Measurements from ENCODE around the gene CALHM1. TPM values are rescaled to one million over a fixed set of nuclear protein-coding genes. Genes with fewer than 3 reads are reported as not detected.
"Not testable (repeated sequence)": the region's sequence is repeated elsewhere in the genome, so short reads cannot be mapped to it uniquely, and the experiment has no call there.

The CALHM1 gene
- total RNA-seq, 1 donor from 2014 or later = not detected

- no peak for TF ChIP-seq CTCF (IDR thresholded peaks at IDR 0.05)
- Histone ChIP-seq H3K4me1 (peaks cover 5% of the 10 kb centered on the region), H3K27me3 (peaks cover 32% of the 10 kb centered on the region), H3K4me3 (no peak overlapping the region), H3K27ac (no peak overlapping the region), H3K9me3 (no peaks in the 10 kb centered on the region), H3K36me3 (no peaks in the 10 kb centered on the region)
- DNase-seq = no peak
- intact Hi-C loops (cut with DNase I) = no loop called here
- ATAC-seq = peak; percentile 32
These were observed 33.1 kb upstream of the CALHM1 start for GRCh38 chr10:103491729-103492364.

GRCh38 chr10:103490986-103491314, 32.2 kb upstream of the CALHM1 start:
- no peaks in the 10 kb centered on the region for H3K36me3 ChIP-seq
- H3K27me3 ChIP-seq = peaks cover 32% of the 10 kb centered on the region
- ATAC-seq = no peak
- no peaks in the 10 kb centered on the region for H3K9me3 ChIP-seq
- DNase-seq = no peak
- intact Hi-C loops (cut with DNase I) = no loop called here
- no peak overlapping the region for H3K27ac ChIP-seq
- H3K4me3 ChIP-seq = no peak overlapping the region
- no peak for TF ChIP-seq CTCF (IDR thresholded peaks at IDR 0.05)
- peaks cover 5% of the 10 kb centered on the region for H3K4me1 ChIP-seq

GRCh38 chr10:103487410-103487708, 28.7 kb upstream of the CALHM1 start:
- Histone ChIP-seq H3K36me3 (no peaks in the 10 kb centered on the region), H3K27ac (no peak overlapping the region), H3K27me3 (no peaks in the 10 kb centered on the region), H3K9me3 (no peaks in the 10 kb centered on the region), H3K4me3 (no peak overlapping the region), H3K4me1 (no peaks in the 10 kb centered on the region)
- intact Hi-C loops (cut with DNase I) = no loop called here
- no peak for TF ChIP-seq CTCF (IDR thresholded peaks at IDR 0.05)
- no peak for DNase-seq
- no peak for ATAC-seq

GRCh38 chr10:103486635-103487409, 28.1 kb upstream of the CALHM1 start:
- H3K9me3 ChIP-seq; H3K27me3 ChIP-seq; H3K36me3 ChIP-seq; ATAC-seq; intact Hi-C loops (cut with DNase I); H3K4me1 ChIP-seq; DNase-seq; H3K27ac ChIP-seq; H3K4me3 ChIP-seq: not testable (repeated sequence)

- Histone ChIP-seq H3K9me3 (no peaks in the 10 kb centered on the region), H3K4me1 (no peaks in the 10 kb centered on the region), H3K36me3 (no peaks in the 10 kb centered on the region), H3K27me3 (no peaks in the 10 kb centered on the region), H3K4me3 (no peak overlapping the region), H3K27ac (no peak overlapping the region)
- TF ChIP-seq CTCF (IDR thresholded peaks at IDR 0.05) = peak; percentile 72
- intact Hi-C loops (cut with DNase I) = loop anchor here (2.0 kb wide), 1 partner anchor 65 kb away; no protein-coding TSS in a partner anchor
- ATAC-seq (peak; percentile 80), DNase-seq (no peak)
These were observed 23.4 kb upstream of the CALHM1 start for GRCh38 chr10:103481974-103482531.

GRCh38 chr10:103480521-103480920, 21.8 kb upstream of the CALHM1 start:
- H3K4me3 ChIP-seq = no peak overlapping the region
- DNase-seq (no peak), ATAC-seq (no peak)
- H3K4me1 ChIP-seq = no peaks in the 10 kb centered on the region
- H3K36me3 ChIP-seq = no peaks in the 10 kb centered on the region
- no peaks in the 10 kb centered on the region for H3K27me3 ChIP-seq
- TF ChIP-seq CTCF (IDR thresholded peaks at IDR 0.05) = no peak
- no peaks in the 10 kb centered on the region for H3K9me3 ChIP-seq
- no peak overlapping the region for H3K27ac ChIP-seq
- intact Hi-C loops (cut with DNase I) = no loop called here

Measured in upper lobe of right lung (tissue), 1 donor.